H1 (cell line): ENCODE measurements around the gene MRPL20.

ENCODE experiments used
- POLR2AphosphoS5 ChIP-seq: IDR thresholded peaks from 2 replicates; pipeline ENCODE4 v1.6.1; 2011; ENCODE audit warnings: low read depth, low read length
- USF2 ChIP-seq: IDR thresholded peaks from 2 replicates; pipeline ENCODE4 v1.6.1; 2011; ENCODE audit warnings: low read length, improper control_type of control experiment

- TF ChIP-seq POLR2AphosphoS5 (no peak), USF2 (no peak)
These were observed 3.4 kb downstream of the MRPL20 start for GRCh38 chr1:1403653-1404052.
